ENCODE data around the gene DIABLO.
A peak's percentile ranks its signal among the peaks of the same experiment; 100 is the strongest.
"Not testable (repeated sequence)": the region's sequence is repeated elsewhere in the genome, so short reads cannot be mapped to it uniquely, and the experiment has no call there.

The DIABLO gene

DNA sequence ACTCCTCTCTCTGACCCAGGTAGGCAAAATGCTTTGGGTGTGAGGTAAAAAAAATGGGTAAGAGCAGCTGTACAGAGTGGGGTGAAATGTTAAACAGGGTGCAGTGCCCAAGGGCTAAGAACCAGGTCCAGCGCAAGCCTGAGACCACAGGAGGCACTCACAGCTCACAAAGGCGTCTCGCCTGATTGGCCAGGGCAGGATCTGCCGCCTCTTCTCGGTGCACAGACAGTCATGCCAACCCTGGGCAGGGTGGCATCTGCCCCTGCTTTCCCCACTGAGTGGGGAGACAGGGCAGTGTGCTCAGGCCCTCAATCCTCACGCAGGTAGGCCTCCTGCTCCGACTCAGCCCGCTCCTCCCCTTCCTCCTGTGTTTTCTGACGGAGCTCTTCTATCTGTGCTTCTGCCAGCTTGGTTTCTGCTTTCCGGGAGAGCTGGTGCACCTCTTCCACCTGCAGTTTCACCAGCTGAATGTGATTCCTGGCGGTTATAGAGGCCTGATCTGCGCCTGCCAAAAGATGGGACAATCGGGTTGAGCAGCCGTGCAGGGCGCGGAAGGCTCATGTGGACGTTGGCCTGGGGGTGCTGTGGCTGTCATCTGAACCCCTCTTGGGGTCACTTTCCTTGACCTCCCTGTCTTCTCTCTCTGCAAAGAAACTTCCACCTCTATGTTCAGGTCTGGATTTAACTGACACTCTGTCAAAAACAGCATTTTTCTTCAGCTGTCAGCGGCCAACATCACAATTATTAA lies 17.6 kb downstream of the DIABLO start:
- DNase-seq (ENCODE audit: low spot score) = no peak

DNA sequence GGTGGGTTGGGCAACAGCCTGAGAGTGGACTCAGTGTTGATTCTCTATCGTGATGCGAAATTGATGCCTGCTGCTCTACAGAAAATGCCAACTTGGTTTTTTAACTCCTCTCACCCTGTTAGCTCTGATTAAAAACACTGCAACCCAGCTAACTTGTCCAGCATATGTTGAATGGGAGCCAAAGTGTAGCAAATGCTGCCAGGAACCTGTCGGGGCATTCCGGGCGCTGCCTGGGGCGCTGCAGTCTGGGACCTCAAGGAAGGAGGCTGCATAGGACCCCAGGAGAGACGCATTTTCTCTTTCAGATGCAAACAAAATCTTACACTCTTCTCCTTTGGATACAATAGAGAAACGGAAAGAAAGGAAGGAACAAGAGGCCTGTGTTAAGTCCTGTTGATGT lies 18.5 kb downstream of the DIABLO start:
- no peak for DNase-seq (ENCODE audit: low spot score)

DNA sequence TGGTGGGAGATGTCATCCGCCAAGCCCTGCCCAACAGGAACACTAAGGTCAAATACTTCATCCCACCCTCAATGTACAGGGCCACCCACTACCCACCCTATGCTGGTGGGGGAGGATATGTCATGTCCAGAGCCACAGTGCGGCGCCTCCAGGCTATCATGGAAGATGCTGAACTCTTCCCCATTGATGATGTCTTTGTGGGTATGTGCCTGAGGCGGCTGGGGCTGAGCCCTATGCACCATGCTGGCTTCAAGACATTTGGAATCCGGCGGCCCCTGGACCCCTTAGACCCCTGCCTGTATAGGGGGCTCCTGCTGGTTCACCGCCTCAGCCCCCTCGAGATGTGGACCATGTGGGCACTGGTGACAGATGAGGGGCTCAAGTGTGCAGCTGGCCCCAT lies 18.9 kb downstream of the DIABLO start:
- no peak for DNase-seq (ENCODE audit: low spot score)

DNA sequence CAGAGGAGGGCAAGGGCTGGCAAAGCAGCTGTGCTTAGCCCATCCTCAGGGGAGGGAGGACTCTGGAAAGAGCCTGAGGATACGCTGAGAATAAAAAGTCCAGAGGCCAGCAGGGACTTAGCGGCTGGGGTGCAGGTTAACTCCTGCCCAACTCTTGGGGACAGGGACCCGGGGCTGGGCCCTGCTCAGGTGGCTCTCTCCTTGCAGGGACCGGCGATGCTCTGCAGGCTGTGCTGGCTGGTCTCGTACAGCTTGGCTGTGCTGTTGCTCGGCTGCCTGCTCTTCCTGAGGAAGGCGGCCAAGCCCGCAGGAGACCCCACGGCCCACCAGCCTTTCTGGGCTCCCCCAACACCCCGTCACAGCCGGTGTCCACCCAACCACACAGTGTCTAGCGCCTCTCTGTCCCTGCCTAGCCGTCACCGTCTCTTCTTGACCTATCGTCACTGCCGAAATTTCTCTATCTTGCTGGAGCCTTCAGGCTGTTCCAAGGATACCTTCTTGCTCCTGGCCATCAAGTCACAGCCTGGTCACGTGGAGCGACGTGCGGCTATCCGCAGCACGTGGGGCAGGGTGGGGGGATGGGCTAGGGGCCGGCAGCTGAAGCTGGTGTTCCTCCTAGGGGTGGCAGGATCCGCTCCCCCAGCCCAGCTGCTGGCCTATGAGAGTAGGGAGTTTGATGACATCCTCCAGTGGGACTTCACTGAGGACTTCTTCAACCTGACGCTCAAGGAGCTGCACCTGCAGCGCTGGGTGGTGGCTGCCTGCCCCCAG lies 19.6 kb downstream of the DIABLO start:
- DNase-seq (ENCODE audit: low spot score) = no peak

DNA sequence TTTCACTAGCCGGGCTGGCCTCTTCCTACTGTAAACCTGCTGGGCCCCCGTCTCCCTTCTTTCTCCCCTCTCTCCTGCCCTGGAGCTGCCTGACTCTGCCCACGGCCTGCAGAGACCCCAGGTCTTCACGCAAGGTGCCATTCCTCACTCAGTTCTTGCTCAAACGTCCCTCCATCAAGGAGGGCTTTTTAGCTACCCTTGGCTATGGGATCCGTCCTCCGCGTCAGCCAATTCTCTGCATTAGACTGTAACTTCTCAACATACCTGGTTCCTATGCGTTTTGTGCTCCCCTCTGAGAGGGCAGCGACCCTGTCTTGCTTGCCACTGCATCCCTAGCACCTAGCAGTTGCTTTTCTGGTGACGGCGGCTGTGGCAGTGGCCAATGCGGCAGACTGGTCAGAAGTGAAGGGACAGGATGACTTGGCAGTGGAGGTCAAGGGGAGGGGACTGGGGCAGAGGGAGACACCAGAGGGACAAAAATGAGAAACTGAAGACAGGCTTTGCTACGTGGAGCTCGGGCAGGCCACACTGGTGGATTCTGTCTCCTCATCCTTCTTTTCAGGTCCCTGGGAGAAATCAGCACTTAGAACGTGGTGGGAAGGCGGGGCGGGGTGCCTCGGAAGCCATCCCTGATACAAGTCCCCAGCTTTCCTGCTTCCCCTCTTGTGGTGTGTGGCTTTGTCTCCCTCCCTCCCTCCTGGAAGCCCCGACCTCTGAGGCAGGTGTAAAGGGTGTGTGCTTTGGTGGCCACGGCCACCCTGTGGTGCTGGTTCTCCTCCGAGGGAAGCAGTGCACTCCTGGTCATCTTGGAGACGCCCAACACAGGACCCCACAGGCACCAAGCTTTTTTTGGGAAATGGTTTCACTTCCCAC lies 20.6 kb downstream of the DIABLO start:
- DNase-seq (ENCODE audit: low spot score) = no peak

DNA sequence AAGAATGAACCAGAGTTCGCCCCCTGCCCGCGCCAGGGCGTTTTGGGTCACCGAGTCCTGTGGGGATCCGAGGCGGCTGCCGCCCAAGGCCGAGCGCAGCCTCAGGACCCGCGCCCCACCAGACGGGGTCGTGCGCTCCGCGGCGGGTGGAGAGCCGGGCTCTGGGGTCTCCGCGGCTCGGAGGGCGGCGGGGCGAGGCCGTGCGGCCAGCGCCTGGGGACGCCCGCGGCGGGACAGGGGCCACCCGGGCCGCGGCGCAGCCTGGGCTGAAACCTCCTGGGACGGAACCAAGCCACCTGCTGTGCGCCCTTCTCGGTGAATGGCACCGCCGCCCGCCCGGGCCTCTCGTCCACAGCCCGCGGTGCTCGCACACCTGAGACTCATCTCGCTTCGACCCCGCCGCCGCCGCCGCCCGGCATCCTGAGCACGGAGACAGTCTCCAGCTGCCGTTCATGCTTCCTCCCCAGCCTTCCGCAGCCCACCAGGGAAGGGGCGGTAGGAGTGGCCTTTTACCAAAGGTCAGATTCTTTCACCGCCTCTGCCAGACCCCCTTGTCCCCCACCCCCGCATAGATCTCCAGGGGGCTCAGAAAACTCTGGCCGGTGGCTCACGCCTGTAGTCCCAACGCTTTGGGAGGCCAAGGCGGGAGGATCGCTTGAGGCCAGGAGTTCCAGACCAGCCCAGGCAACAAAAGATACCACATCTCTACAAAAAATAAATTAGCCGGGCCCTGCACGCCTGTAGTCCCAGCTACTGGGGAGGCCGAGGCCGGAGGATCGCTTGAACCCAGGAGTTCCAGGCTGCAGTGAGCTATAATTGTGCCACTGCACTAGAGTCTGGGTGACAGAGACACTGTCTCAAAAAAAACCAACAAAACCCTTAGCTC lies 21.4 kb downstream of the DIABLO start:
- DNase-seq (ENCODE audit: low spot score) = no peak

DNA sequence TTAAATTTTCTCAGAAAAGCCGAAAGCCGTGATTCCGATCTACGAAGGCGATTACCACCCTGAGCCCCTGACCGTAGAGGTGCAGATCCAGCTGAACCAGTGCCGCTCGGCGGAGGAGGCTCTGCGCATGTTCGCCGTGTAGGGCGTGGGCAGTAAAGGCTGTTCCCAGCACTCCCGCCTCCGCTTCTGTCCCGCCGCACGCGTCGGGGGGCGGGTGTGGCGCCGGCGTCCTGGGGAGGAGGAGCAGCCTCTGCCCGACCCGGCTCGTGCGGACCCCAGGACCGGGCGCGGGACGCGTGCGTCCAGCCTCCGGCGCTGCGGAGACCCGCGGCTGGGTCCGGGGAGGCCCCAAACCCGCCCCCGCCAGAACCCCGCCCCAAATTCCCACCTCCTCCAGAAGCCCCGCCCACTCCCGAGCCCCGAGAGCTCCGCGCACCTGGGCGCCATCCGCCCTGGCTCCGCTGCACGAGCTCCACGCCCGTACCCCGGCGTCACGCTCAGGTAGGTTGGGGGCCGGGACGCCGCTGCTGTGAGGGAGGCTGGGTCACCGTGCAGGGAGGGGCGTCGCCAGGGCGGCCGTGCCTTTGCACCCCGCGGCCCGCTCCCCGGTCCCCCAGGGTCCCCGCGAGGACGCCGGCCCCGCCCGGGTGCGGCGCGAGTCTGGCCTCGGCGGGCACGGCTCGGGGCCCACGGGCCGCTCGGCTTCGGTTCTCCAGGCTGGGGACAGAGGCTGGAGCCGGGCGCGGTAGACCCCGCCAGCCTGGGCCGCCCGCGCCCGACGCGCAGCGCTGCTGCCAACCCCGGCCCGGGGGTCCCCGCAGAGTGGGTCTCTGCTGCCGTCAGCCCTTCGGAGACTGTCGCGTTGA lies 22.3 kb downstream of the DIABLO start, which contains the start of gene B3GNT4:
B3GNT4 (plus strand) TSS at position 409 of the 866 bp plus-strand sequence. CDS start 910 bp downstream, outside the sequence.
- peak; percentile 50 for DNase-seq (ENCODE audit: low spot score)

DNA sequence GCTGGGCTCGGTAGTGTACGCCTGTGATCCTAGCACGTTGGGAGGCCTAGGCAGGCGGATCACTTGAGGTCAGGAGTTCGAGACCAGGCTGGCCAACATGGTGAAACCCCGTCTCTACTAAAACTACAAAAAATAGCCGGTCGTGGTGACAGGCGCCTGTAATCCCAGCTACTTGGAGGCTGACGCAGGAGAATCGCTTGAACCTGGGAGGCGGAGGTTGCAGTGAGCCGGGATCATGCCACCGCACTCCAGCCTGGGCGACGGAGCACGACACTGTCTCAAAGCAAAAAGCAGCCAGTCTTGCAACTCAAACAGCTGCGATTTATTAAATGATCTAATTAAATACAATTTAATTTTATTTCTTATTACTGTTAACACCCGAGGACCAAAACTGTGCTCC lies 23.0 kb downstream of the DIABLO start:
- not testable (repeated sequence) for DNase-seq (ENCODE audit: low spot score)

DNA sequence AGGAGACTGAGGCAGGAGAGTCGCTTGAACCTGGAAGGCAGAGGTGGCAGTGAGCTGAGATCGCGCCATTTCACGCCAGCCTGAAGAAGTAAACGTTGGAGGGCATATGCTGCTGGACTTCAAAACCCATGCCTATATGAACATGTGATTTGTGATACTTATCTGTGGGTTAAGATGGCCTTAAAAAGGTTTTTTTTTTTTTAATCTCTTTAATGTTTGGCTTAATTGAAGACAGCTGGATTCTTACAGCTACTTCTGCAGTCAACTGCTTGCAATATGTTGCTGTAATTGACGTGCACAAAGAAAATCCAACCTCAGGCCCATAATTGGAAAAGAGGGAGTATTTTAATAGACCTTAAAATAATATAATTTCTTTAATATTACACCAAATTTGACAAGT lies 23.8 kb downstream of the DIABLO start:
- DNase-seq (ENCODE audit: low spot score) = no peak

DNA sequence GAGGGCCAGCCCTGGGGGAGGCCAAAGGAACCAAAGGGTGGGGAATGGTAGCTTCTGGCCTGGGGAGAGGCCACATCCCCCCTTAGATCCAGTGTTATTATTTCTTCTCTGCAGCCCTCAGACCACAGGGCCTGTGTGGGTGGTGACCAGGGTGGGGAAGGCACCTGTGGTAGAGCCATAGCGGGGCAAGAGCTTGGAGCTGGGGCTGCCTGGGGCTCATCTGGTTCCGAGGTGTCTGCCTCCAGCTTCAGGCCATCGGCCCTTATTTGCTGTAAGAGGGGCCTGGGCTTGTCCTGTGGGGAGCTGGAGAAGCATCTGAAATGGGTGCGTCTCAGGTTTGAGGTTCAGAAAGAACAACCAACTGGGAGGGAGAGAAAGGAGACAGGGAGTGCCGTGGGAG lies 24.5 kb downstream of the DIABLO start:
- DNase-seq (ENCODE audit: low spot score) = no peak

DNA sequence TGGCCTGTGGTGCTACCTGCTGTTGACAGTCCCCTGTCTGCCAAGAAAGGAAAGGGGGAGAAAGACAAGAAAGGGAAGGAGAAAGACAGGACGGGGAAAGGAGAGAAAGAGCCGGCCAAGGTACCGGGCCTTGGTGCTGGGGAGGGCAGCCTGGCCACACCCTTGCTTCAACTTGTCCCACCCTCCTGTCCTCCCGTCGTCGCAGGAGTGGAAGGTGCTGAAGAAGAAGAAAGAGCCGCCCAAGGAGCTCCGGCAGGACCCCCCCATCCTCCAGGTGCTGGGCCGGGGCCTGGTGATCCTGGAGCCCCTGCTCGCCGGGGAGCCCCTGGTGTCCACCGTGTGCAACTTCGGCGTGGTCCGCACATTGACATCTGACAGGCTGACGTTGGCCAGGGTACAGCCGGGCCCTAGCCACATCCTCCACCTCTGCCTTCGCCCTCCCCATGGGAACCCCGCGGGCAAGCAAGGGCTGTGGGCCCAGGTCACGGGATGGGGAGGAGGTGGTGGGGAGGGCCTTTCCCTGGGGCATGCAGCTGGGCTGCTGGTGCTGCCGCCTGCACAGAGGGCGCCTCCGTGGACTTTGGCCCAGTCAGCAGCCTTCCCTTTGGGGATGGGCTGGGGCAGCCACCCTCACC lies 25.2 kb downstream of the DIABLO start:
- no peak for DNase-seq (ENCODE audit: low spot score)

DNA sequence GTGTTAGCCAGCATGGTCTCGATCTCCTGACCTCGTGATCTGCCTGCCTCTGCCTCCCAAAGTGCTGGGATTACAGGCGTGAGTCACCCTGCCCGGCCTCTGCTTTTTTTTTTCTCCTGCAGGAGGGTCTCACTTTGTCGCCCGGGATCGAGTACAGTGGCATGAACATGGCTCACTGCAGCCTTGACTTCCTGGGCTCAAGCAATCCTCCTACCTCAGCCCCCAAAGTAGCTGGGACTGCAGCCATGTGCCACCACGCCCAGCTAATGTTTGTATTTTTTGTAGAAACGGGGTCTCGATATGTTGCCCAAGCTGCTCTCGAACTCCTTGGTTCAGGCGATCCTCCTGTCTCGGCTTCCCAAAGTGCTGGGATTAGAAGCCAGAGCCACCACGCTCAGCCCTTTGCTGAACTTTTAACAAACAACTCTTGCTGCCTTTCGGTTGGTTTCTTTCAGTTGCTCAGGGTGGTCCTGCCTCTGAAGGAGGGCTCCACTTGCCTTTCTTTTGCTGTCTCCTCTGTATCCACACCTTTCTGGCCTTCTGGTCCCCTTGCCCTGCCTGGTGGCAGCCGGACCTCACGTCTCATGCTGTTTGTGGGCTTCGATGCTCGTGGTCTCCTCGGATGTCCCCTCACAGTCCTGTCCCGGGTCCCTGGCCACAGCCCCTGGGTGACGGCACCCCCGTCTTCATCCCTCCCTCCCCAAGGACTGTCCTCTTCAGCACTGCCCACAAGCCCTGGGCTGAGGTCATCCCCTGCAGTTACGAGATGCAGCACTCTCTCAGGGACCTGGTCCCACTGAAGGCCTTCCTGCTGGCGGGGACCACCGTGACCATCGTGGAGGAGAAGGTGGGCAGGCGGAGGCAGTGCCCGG lies 26.1 kb downstream of the DIABLO start:
- DNase-seq (ENCODE audit: low spot score) = no peak

DNA sequence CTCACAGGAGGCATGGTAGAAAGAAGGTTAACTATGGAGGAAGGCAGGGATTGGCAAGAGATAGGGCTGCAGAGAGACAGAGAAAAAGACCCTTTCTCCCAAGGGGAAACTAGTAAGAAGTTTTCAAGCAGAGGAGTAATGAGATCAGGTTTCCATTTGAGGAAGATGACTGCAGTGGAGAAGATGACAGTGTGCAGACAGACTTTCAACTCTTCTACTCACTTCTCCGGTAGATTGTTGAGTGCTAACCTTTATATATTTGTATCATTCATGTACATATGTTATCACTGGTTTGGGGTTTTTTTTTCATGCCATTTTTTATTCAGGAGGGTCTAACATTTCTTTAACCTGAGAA lies 28.3 kb downstream of the DIABLO start:
- no peak for DNase-seq (ENCODE audit: low spot score)

DNA sequence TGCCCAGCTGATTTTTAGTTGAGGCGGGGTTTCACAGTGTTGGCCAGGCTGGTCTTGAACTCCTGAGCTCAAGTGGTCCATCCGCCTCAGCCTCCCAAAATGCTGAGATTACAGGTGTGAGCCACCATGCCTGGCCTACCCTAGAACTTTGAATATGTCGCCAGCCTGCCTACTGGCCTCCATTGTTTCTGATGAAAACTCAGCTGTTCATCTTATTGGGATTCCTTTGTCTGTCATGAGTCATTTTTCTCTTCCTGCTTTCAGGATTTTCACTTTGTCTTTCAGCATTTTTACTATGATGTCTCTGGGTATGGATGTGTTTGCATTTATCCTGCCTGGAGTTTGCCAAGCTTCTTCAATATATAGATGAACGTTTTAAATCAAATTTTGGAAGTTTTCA lies 30.4 kb downstream of the DIABLO start:
- no peak for DNase-seq (ENCODE audit: low spot score)

DNA sequence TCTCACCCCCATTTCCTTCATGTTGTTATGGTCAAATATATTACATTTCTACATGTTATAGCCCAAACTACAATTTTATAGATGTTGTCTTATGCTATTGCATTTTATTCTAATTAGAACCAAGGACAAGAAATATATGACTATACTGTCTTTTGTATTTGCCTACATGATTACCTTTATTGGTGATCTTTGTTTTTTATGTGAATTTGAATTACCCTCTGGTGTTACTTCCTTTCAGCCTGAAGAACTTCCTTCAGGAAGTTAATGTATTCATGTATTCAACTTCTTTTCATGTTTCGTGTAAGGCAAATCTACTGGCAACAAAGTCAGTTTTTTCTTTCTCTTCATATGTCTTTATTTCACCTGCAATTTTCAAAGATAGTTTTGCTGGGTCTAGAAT lies 31.0 kb downstream of the DIABLO start:
- no peak for DNase-seq (ENCODE audit: low spot score)

DNA sequence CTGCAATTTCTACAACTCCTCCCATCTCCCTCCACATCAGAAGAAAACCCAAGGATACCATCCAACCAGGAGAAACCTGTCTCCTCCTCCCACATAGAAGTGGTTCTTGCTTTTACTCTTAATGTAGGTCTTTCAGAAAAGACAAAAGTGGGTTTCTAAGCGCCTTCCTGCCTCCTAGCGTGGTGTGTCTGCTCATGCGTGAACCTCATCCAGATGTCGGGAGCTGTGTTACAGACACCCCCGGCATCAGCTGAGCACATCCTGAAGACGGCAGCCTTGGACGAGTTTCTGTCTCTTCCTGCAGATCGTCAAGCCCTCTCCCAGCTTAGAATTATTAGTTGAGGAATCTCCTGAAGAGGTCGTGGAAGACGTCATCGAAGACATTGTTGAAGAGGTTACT lies 33.4 kb downstream of the DIABLO start:
- DNase-seq (ENCODE audit: low spot score) = no peak

DNA sequence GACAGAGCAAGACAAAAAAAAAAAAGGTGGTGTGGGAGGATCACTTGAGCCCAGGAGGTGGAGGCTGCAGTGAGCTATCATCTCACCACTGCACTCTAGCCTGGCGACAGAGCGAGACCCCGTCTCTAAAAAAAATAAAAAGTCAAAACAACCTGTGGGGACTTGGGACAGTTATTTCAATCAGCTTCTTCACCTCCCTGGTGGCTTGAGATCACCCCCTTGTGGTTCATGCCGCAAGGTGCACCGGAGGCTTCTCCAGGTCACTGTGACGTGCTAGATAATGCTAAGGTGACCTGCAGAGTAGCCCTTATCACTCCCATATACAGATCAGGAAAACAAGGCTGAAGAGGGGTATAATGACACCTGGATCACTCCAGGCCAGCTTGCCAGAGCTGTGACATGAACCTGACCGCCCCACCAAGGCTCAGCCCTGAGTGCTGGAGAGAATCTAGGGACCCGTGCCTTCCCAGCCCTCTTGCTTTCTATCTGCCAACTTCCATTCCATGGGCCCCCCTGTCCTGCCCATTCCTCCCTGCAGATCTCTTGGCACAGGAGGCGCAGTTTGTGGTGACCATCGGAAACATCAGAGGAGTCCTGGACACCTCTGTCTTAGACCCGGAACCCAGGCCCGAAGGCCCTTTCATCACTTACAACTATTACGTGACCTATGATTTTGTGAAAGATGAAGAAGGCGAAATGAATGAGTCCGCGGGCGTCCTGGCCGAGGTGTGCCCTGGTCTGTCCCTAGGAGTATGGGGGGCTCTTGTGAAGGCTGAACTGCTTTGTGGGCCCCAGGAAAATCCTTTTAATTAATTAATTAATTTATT lies 34.8 kb downstream of the DIABLO start:
- peak; percentile 78 for DNase-seq (ENCODE audit: low spot score)
